Progenitor cell of endocrine pancreas (in vitro differentiated cells): Measurements from ENCODE around the gene DYNLT1. TPM values are rescaled to one million over a fixed set of nuclear protein-coding genes. Genes with fewer than 3 reads are reported as not detected.
"Not testable (repeated sequence)": the region's sequence is repeated elsewhere in the genome, so short reads cannot be mapped to it uniquely, and the experiment has no call there.

ENCODE experiments used
- DNase-seq: peaks from one replicate; pipeline ENCODE4 v3.0.0; 2021; ENCODE audit warnings: low spot score; ENCODE audit not compliant: unreplicated experiment
- H3K27ac Mint-ChIP-seq: 2 replicates; pipeline ENCODE4 v1.8.0; 2021; ENCODE audit warnings: mild to moderate bottlenecking, moderate library complexity, mixed read lengths
- H3K27me3 Mint-ChIP-seq: 2 replicates; pipeline ENCODE4 v1.8.0; 2021; ENCODE audit warnings: mixed read lengths
- H3K36me3 Mint-ChIP-seq: 2 replicates; pipeline ENCODE4 v1.8.0; 2022; ENCODE audit warnings: mixed read lengths; ENCODE audit not compliant: insufficient read depth
- H3K4me1 Mint-ChIP-seq: 2 replicates; pipeline ENCODE4 v1.8.0; 2021; ENCODE audit warnings: low read depth, mixed read lengths
- H3K4me3 Mint-ChIP-seq: 2 replicates; pipeline ENCODE4 v1.8.0; 2021; ENCODE audit warnings: low read depth, mild to moderate bottlenecking, moderate library complexity, mixed read lengths
- H3K9me3 Mint-ChIP-seq: 2 replicates; pipeline ENCODE4 v1.8.0; 2021; ENCODE audit warnings: low read depth, mixed read lengths
- total RNA-seq: library from RNA; stranded (reverse); gene quantifications from 2 replicates; pipeline ENCODE4 v1.2.1, GENCODE V29; 2021
- TF ChIP-seq, protein P1 (sequence below): fragments of 200-600 bp; sonication (generic); IDR thresholded peaks from one replicate; pipeline ENCODE4 v1.5.0; 2021; ENCODE audit warnings: antibody characterized with exemption, mild to moderate bottlenecking; ENCODE audit not compliant: unreplicated experiment

The DYNLT1 gene
- total RNA-seq, 1 donor from 2014 or later = 124 TPM

DNA sequence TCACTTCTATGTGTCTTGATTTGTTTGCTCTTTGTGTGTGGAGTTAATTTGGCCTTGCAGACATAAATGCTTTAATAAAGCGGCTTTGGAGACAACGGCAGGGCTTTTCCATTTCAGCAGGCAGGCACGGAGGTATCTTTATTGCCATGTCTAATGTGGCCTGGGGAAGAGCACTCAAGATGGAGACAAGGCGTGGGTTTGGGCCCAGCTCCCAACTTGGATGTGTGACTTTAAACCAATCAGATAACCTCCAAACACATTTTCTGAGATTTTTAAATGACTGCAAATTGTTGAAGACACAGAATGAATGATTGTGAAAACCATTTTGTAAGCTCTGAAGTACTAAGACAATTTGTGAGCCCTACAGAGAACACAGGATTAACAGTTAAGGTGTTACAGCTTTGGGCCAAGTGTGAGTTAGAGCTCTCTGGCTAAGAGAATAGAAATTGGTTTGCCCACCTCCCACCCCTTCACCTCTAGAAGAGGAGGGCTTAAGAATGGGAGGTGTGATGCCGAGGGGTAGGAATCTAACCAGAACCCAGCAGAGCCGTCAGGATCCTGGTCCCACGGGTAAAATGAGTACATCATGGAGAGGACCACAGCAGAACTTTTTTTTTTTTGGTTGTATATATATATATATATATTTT is 9.0 kb downstream of the DYNLT1 start:
- DNase-seq = no peak
- H3K4me3 Mint-ChIP-seq = no peak overlapping the region
- no peak overlapping the region for H3K27ac Mint-ChIP-seq
- H3K27me3 Mint-ChIP-seq = no peaks in the 10 kb centered on the region
- H3K4me1 Mint-ChIP-seq = peaks cover 9% of the 10 kb centered on the region
- H3K9me3 Mint-ChIP-seq = no peaks in the 10 kb centered on the region
- peaks cover 26% of the 10 kb centered on the region for H3K36me3 Mint-ChIP-seq
- TF ChIP-seq, protein P1, sequence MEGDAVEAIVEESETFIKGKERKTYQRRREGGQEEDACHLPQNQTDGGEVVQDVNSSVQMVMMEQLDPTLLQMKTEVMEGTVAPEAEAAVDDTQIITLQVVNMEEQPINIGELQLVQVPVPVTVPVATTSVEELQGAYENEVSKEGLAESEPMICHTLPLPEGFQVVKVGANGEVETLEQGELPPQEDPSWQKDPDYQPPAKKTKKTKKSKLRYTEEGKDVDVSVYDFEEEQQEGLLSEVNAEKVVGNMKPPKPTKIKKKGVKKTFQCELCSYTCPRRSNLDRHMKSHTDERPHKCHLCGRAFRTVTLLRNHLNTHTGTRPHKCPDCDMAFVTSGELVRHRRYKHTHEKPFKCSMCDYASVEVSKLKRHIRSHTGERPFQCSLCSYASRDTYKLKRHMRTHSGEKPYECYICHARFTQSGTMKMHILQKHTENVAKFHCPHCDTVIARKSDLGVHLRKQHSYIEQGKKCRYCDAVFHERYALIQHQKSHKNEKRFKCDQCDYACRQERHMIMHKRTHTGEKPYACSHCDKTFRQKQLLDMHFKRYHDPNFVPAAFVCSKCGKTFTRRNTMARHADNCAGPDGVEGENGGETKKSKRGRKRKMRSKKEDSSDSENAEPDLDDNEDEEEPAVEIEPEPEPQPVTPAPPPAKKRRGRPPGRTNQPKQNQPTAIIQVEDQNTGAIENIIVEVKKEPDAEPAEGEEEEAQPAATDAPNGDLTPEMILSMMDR = no peak

DNA sequence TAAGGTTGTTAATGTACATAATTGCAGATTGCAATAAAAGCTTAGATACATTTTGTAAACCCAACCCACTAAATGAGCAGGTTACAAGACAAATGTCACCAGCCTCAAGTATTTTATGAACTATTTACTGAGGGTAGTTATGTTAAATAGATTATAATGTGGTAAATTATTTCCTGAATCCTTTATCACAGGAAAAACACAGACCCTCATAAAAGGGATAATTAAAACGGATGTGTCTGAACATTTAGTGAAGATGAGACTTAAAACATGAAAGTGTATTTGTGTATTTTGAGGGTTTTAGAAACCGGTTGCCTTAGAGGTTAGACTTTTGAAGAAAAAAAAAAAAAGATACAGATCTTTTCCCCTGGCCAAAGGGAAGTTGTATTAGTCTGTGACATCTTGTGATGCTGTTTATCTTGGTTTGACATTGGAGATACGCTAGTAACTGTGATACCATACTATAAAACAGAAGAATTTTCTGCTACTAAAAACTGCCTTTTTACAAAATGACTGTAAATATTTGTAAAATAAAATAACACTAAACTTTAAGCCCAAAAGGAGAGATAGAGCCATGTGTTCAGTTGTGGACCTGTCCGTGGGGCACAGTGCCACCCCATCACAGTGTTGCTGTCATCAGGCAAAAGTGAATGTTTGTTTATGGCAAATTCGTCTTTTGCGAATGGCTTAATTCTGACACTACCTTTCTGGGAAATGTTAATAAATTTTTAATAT is 9.7 kb downstream of the DYNLT1 start:
- H3K27ac Mint-ChIP-seq = no peak overlapping the region
- peaks cover 26% of the 10 kb centered on the region for H3K36me3 Mint-ChIP-seq
- H3K4me1 Mint-ChIP-seq = peaks cover 3% of the 10 kb centered on the region
- H3K27me3 Mint-ChIP-seq = no peaks in the 10 kb centered on the region
- DNase-seq = no peak
- TF ChIP-seq, protein P1 = no peak
- H3K4me3 Mint-ChIP-seq = no peak overlapping the region
- no peaks in the 10 kb centered on the region for H3K9me3 Mint-ChIP-seq

DNA sequence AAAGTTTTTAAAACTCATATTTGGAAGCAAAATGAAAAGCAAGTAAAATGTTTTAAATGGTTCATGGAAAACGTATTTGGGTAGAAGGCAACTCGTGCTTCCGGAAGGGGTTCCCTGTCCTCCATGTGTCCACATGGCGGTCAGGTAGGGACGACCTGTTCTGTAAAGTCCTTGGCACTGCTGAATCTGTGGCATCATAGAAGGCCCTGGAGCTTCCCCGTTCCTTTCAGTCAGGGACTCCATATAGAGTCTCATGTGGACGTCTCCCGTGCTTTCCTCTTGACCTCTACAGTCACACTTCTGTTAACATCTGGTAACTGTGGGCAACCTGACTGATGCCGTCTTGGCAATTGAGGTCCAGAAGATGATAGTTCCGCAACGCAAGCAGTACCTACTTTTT is 11.4 kb downstream of the DYNLT1 start:
- Mint-ChIP-seq H3K27me3 (no peaks in the 10 kb centered on the region), H3K9me3 (no peaks in the 10 kb centered on the region), H3K4me1 (peaks cover 4% of the 10 kb centered on the region), H3K4me3 (no peak overlapping the region), H3K27ac (no peak overlapping the region), H3K36me3 (peaks cover 29% of the 10 kb centered on the region)
- no peak for DNase-seq
- TF ChIP-seq, protein P1 = no peak

DNA sequence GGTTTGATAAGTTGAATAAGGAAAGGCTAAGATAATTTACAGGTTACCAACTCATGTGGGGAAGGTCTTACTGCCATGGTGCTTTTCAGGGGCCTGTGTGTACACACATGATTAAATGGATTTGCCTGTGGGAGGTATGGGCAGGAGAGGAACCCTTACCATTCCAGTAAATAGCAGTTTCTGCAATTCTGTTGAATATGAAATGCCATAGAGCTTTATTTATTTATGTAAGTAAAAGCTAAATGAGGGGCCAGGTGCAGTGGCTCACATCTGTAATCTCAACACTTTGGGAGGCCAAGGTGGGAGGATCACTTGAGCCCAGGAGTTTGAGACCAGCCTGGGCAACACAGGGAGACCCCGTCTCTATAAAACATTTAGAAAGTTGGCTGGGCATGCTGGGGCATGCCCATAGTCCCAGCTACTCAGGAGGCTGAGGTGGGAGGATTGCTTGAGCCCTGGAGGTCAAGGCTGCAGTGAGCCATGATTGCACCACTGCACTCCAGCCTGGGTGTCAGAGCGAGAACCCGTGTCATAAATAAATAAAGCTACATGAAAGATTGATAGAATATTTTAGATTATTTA is 11.9 kb downstream of the DYNLT1 start:
- Mint-ChIP-seq H3K36me3 (peaks cover 29% of the 10 kb centered on the region), H3K27ac (peak overlapping the region; percentile 19)
- not testable (repeated sequence) for H3K4me3 Mint-ChIP-seq, H3K4me1 Mint-ChIP-seq, H3K9me3 Mint-ChIP-seq, H3K27me3 Mint-ChIP-seq, DNase-seq

DNA sequence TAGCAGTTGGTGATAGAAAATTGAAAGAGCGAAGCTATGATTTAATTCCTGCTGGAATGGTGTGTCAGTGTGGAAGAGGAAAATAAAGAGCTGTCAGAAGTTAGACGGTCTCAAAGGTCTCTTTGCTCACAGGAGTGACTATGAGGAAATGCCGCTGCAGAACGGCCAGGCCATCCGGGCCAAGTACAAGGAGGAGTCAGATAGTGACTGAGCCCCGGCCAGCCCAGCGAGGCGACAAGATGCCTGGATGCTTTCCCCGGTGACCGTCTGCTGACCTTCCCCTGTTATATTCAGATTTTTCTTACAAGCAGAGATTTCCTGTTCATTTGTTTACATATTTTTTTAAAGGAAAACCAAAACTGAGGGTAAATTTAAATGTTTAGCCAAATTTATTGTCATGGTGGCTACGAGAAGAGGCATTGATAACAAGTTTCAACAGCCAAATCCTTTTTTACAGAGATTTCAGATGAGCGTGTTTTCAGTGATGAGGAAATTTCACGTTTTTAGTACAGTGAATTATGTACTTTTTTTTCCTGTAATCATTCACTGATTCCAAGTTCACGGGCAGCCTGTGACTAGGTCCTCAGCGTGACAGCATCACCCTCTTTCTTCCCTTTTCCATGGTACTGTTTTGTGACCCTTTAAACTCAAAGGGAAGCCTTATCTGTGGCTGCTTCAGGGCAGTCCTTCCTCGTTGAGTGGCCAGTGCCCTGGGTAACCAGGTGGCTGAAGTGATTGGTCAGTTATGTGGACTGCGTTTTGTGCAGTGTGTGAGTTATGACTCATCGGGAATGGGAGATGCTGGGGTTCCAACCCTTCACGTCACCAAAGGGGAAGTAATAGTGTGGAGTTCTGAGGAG is 12.6 kb downstream of the DYNLT1 start:
- no peak overlapping the region for H3K4me3 Mint-ChIP-seq
- no peaks in the 10 kb centered on the region for H3K27me3 Mint-ChIP-seq
- peaks cover 4% of the 10 kb centered on the region for H3K4me1 Mint-ChIP-seq
- peaks cover 31% of the 10 kb centered on the region for H3K36me3 Mint-ChIP-seq
- TF ChIP-seq, protein P1 = no peak
- DNase-seq = no peak
- H3K27ac Mint-ChIP-seq = peak overlapping the region; percentile 19
- H3K9me3 Mint-ChIP-seq = no peaks in the 10 kb centered on the region
